ENCODE measurements around the gene VEPH1.

Gene VEPH1

DNA sequence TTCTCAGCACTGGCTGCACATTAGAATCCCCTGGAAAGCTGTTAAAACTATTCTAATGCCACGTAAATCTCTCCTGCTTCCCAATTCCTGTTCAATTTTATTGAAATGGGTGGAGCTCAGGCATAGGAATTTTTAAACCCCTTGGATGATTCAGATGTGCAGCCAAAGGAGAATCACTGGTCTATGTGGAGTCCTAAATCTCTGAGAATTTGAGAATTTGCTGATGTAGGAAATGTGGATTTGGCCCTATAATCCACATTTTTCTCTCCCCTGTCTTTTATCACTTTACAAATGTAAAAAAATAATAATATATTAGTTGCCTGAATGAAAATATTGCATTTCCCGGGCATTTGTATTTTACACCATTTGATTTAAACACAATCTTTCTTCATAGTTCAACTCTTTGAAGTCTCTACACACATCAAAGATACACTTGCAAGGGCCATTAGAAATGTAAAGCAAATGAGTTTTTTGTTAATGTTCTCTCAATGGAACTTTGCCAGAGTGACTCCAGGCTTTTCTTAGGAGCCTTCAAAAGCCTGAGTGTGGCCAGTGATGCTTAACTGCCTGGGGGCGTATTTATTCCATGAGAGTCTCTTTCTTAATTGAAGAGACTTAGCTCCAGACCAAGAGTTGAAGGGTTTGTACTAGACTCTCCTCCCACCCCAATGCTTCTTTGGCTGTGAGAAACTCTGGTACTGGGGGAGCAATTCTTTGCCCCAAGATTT is 115.3 kb downstream of the VEPH1 start:
- DNase-seq (ENCODE audit: low read depth): no peak
- TF ChIP-seq, protein P1, sequence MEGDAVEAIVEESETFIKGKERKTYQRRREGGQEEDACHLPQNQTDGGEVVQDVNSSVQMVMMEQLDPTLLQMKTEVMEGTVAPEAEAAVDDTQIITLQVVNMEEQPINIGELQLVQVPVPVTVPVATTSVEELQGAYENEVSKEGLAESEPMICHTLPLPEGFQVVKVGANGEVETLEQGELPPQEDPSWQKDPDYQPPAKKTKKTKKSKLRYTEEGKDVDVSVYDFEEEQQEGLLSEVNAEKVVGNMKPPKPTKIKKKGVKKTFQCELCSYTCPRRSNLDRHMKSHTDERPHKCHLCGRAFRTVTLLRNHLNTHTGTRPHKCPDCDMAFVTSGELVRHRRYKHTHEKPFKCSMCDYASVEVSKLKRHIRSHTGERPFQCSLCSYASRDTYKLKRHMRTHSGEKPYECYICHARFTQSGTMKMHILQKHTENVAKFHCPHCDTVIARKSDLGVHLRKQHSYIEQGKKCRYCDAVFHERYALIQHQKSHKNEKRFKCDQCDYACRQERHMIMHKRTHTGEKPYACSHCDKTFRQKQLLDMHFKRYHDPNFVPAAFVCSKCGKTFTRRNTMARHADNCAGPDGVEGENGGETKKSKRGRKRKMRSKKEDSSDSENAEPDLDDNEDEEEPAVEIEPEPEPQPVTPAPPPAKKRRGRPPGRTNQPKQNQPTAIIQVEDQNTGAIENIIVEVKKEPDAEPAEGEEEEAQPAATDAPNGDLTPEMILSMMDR (conservative IDR thresholded peaks at IDR 0.05; ENCODE audit: low read depth, low read length): no peak
- H3K4me3 ChIP-seq (ENCODE audit: low read depth, low read length): no peak overlapping the region

DNA sequence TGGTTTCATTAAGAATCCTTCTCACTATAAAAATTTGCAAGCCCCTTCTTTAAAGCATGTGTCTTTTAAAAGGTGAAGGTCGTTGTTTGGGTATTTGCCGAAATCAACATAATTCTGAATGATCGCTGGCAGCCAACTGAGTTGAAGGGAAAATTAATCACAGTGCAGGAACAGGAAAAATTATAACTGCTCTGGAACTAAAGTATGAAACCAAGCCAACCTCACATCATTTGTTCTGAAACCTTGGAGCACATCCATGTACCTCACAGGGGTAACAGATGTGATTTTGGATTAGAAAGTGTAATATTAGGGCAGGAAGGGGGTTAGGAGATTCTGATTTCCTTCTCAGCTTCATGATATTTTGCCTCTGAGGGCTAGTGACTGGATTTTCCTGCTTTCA is 118.7 kb downstream of the VEPH1 start:
- DNase-seq (ENCODE audit: low read depth): no peak
- TF ChIP-seq, protein P1 (conservative IDR thresholded peaks at IDR 0.05; ENCODE audit: low read depth, low read length): no peak
- no peak overlapping the region for H3K4me3 ChIP-seq (ENCODE audit: low read depth, low read length)

DNA sequence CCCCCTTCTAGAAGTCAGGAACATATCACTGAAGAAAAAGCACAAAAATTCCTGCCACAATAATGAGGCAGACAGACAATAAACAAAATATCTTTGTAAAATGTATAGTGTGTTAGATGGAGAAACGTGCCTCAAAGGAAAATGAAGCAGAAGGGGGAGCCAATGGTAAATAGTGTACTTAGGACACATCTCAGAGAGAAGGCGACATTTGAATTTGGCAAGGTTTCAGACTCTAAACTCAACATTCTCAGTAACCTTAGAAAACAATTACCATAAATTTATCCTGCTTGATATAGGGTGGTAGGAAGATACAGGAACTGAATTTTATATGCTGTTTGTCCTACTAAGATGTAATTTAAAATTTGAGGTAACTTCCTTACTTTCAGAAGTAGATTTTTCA is 119.2 kb downstream of the VEPH1 start:
- no peak overlapping the region for H3K4me3 ChIP-seq (ENCODE audit: low read depth, low read length)
- no peak for DNase-seq (ENCODE audit: low read depth)
- TF ChIP-seq, protein P1 (conservative IDR thresholded peaks at IDR 0.05; ENCODE audit: low read depth, low read length): no peak

DNA sequence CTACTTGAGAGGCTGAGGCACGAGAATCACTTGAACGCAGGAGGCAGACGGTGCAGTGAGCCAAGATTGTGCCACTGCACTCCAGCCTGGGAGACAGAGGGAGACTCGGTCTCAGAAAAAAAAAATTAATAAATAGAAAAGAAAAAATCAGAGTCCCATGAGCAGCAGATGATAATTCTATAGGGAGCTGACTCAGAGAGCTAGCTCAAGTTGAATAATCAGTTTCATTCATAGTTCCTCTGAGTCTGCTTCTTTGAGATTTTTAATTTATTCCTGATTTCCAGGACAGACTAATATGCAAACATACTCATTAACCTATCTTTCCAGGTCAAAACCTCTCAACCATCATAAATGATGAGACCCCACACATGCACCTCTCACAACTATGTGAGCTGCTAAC is 121.6 kb downstream of the VEPH1 start:
- no peak overlapping the region for H3K4me3 ChIP-seq (ENCODE audit: low read depth, low read length)
- TF ChIP-seq, protein P1 (conservative IDR thresholded peaks at IDR 0.05; ENCODE audit: low read depth, low read length): no peak
- no peak for DNase-seq (ENCODE audit: low read depth)

DNA sequence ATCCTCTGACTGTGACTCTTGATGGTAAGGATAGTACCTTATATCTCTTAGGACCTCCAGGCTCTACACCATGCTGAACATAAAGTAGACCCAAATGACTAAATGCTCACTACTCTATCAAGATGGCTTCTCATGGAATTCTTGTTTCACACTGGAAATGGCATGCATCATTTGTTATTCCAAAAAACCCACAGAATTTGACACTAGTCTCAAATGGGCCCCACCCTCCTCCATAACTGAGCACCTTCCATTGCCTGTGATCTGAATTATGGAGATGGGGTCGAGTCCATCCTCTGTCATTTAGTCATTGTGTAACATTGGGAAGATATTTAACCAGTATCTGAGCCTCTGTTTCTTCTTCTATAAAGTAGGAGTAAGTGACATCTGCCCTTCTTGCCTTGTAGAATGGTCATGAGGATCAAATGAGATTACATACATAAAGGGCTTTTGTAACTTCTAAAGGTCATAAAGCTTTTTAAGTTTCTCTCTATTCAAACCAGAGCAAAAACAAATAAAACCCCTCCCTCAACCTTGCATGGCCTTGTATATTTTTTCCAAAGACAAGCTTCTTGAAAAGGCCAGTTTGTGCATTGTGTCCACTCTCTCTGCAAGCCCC is 123.6 kb downstream of the VEPH1 start:
- TF ChIP-seq, protein P1 (conservative IDR thresholded peaks at IDR 0.05; ENCODE audit: low read depth, low read length): no peak
- no peak for DNase-seq (ENCODE audit: low read depth)
- H3K4me3 ChIP-seq (ENCODE audit: low read depth, low read length): no peak overlapping the region

DNA sequence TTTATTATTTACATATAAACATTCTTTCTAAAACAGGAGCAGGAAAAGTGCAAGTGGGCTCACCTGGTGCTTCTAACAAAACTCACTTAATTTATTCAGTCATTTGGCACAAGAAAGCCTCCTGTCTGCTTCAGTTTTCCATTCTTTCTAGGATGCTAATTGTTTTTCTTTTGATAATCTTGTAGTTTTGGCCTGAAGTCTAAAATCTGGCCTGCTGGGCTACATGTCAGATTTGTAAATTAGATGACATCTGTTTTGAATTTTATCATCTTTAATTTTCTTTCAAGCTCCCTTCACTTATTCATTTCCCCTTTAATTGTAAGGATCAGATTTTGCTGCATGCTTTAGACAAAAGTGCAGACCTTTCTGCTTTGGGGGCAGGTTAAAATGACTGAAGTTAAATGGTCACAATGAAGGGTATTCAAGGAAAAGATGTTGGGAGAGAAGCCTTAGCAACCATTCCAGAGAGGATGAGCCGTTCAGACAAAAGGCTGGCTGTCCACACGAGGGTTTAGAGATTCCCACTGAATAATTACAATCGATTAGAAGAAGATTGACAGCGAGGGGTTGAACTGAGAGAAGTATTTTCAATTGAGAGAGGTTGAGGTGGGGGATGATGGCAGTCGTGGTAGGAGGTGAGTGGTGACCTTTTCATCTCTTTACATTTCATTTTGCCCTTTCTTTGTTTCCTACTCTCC is 126.5 kb downstream of the VEPH1 start:
- DNase-seq (ENCODE audit: low read depth): no peak
- no peak overlapping the region for H3K4me3 ChIP-seq (ENCODE audit: low read depth, low read length)
- TF ChIP-seq, protein P1 (conservative IDR thresholded peaks at IDR 0.05; ENCODE audit: low read depth, low read length): no peak
